Neural cell (in vitro differentiated cells): ENCODE measurements around the gene PRSS2. TPM values are rescaled to one million over a fixed set of nuclear protein-coding genes. Genes with fewer than 3 reads are reported as not detected.

Source experiments
- H2AFZ ChIP-seq: fragments of 200-600, 300-800 bp; sonication (generic), shearing (Covaris generic); 2 replicates; pipeline ENCODE4 v1.6.0; 2014; ENCODE audit warnings: low read depth, mild to moderate bottlenecking, antibody characterized with exemption, low read length, moderate library complexity
- H3F3A ChIP-seq: fragments of 200-600 bp; shearing (Covaris generic); 2 replicates; pipeline ENCODE4 v1.6.1; 2016; ENCODE audit warnings: mild to moderate bottlenecking, moderate library complexity, mixed read lengths, antibody characterized with exemption, low read length; ENCODE audit not compliant: insufficient read depth, poor library complexity, severe bottlenecking
- H3K27ac ChIP-seq: fragments of 200-600, 300-800 bp; sonication (generic), shearing (Covaris generic); 2 replicates; pipeline ENCODE4 v1.5.1; 2014; ENCODE audit warnings: mild to moderate bottlenecking, low read length, moderate library complexity
- H3K27me3 ChIP-seq: fragments of 300-800, 200-600 bp; sonication (generic), shearing (Covaris generic); 2 replicates; pipeline ENCODE4 v1.6.0; 2014; ENCODE audit warnings: mild to moderate bottlenecking, low read depth, low read length, moderate library complexity; ENCODE audit not compliant: insufficient read depth
- H3K36me3 ChIP-seq: fragments of 300-800, 200-600 bp; sonication (generic), shearing (Covaris generic); 2 replicates; pipeline ENCODE4 v1.5.1; 2014; ENCODE audit warnings: mild to moderate bottlenecking, antibody characterized with exemption, low read length, moderate library complexity; ENCODE audit not compliant: insufficient read depth
- H3K4me2 ChIP-seq: fragments of 300-800, 200-600 bp; sonication (generic), shearing (Covaris generic); 2 replicates; pipeline ENCODE4 v1.6.0; 2014; ENCODE audit warnings: mild to moderate bottlenecking, low read length
- H3K4me3 ChIP-seq: fragments of 300-800, 200-600 bp; sonication (generic), shearing (Covaris generic); 2 replicates; pipeline ENCODE4 v1.5.1; 2014; ENCODE audit warnings: mild to moderate bottlenecking, low read length, moderate library complexity
- H3K79me2 ChIP-seq: fragments of 200-600 bp; shearing (Covaris generic); replicated peaks from 2 replicates; pipeline ENCODE4 v1.6.0; 2014; ENCODE audit warnings: mild to moderate bottlenecking, low read length, moderate library complexity; ENCODE audit not compliant: insufficient read depth
- H3K9ac ChIP-seq: fragments of 300-800, 200-600 bp; sonication (generic), shearing (Covaris generic); 2 replicates; pipeline ENCODE4 v1.6.1; 2016; ENCODE audit warnings: mild to moderate bottlenecking, low read length, mixed read lengths
- H3K9me2 ChIP-seq: fragments of 200-600 bp; shearing (Covaris generic); 2 replicates; pipeline ENCODE4 v1.6.1; 2016; ENCODE audit warnings: mild to moderate bottlenecking, low read length, mixed read lengths; ENCODE audit not compliant: insufficient read depth
- H3K9me3 ChIP-seq: fragments of 200-600, 300-800 bp; sonication (generic), shearing (Covaris generic); 2 replicates; pipeline ENCODE4 v1.6.1; 2016; ENCODE audit warnings: mild to moderate bottlenecking, mixed run types, low read length, moderate library complexity, mixed read lengths
- H4K20me1 ChIP-seq: fragments of 200-600 bp; shearing (Covaris generic); 2 replicates; pipeline ENCODE4 v1.6.1; 2016; ENCODE audit warnings: mild to moderate bottlenecking, mixed run types; ENCODE audit not compliant: insufficient read depth
- CTCF ChIP-seq: fragments of 450-650 bp; IDR thresholded peaks from 2 replicates; pipeline ENCODE4 v1.5.1; 2014; ENCODE audit warnings: antibody characterized with exemption, mild to moderate bottlenecking, moderate library complexity; ENCODE audit not compliant: poor library complexity, severe bottlenecking
- EP300 ChIP-seq: fragments of 450-650 bp; conservative IDR thresholded peaks from 2 replicates; pipeline ENCODE4 v1.6.1; 2014; ENCODE audit warnings: antibody characterized with exemption, mild to moderate bottlenecking, moderate library complexity; ENCODE audit not compliant: poor library complexity, severe bottlenecking
- EZH2 ChIP-seq: fragments of 200-600, 300-800 bp; shearing (Covaris generic), sonication (generic); IDR thresholded peaks from 2 replicates; pipeline ENCODE4 v1.6.1; 2014; ENCODE audit warnings: antibody characterized with exemption, low read length, borderline replicate concordance, mild to moderate bottlenecking; ENCODE audit not compliant: insufficient read depth, poor library complexity, severe bottlenecking
- MXI1 ChIP-seq: fragments of 450-650 bp; conservative IDR thresholded peaks from 2 replicates; pipeline ENCODE4 v1.6.1; 2014; ENCODE audit warnings: antibody characterized with exemption, mild to moderate bottlenecking; ENCODE audit not compliant: poor library complexity, severe bottlenecking
- POLR2AphosphoS5 ChIP-seq: IDR thresholded peaks from 2 replicates; pipeline ENCODE4 v1.6.1; 2012
- RAD21 ChIP-seq: fragments of 450-650 bp; conservative IDR thresholded peaks from 2 replicates; pipeline ENCODE4 v1.6.1; 2014; ENCODE audit warnings: antibody characterized with exemption, mild to moderate bottlenecking, moderate library complexity
- REST ChIP-seq: IDR thresholded peaks from 2 replicates; pipeline ENCODE4 v1.6.1; 2012; ENCODE audit warnings: borderline replicate concordance
- SMC3 ChIP-seq: fragments of 450-650 bp; conservative IDR thresholded peaks from 2 replicates; pipeline ENCODE4 v1.6.1; 2014; ENCODE audit warnings: antibody characterized with exemption, mild to moderate bottlenecking, moderate library complexity; ENCODE audit not compliant: poor library complexity
- TAF1 ChIP-seq: IDR thresholded peaks from 2 replicates; pipeline ENCODE4 v1.6.1; 2012; ENCODE audit warnings: low read depth
- polyA plus RNA-seq: library from polyadenylated mRNA; depleted of rRNA; stranded (reverse); fragments of >200 nt; gene quantifications from 2 replicates; pipeline ENCODE4 v1.2.3, GENCODE V29; 2014

The PRSS2 gene
- polyA plus RNA-seq, 1 donor from 2014 or later: not detected

- no peak overlapping the region for H3K4me2 ChIP-seq
- no peaks in the 10 kb centered on the region for H3K9me2 ChIP-seq
- TF ChIP-seq EZH2 (no peak), RAD21 (no peak), MXI1 (no peak), CTCF (no peak), SMC3 (no peak)
- H3K9ac ChIP-seq: no peak overlapping the region
- H4K20me1 ChIP-seq: no peaks in the 10 kb centered on the region
- no peaks in the 10 kb centered on the region for H3F3A ChIP-seq
- H3K27ac ChIP-seq: no peak overlapping the region
- H3K36me3 ChIP-seq: no peaks in the 10 kb centered on the region
- no peaks in the 10 kb centered on the region for H3K9me3 ChIP-seq
- H3K27me3 ChIP-seq: no peaks in the 10 kb centered on the region
- no peak overlapping the region for H2AFZ ChIP-seq
- no peaks in the 10 kb centered on the region for H3K79me2 ChIP-seq
- H3K4me3 ChIP-seq: no peak overlapping the region
Measured at GRCh38 chr7:142771353-142771723, 568 bp downstream of the PRSS2 start.

GRCh38 chr7:142772051-142772450 is 1.3 kb downstream of the PRSS2 start:
- Histone ChIP-seq H3K27ac (no peak overlapping the region), H3K4me3 (no peak overlapping the region), H3K9ac (no peak overlapping the region), H3K27me3 (no peaks in the 10 kb centered on the region), H3K4me2 (no peak overlapping the region), H3K79me2 (no peaks in the 10 kb centered on the region), H2AFZ (no peak overlapping the region), H3K9me2 (no peaks in the 10 kb centered on the region), H4K20me1 (no peaks in the 10 kb centered on the region), H3K9me3 (no peaks in the 10 kb centered on the region), H3F3A (no peaks in the 10 kb centered on the region), H3K36me3 (no peaks in the 10 kb centered on the region)
- TF ChIP-seq CTCF (no peak), RAD21 (no peak), EZH2 (no peak), EP300 (no peak), SMC3 (no peak), TAF1 (no peak), POLR2AphosphoS5 (no peak), REST (no peak), MXI1 (no peak)
